GM19023 (cell line): ENCODE results near the gene TYSND1.
"Not testable (repeated sequence)": the region's sequence is repeated elsewhere in the genome, so short reads cannot be mapped to it uniquely, and the experiment has no call there.

Source experiments
- ATAC-seq: cut with Tn5 transposase; IDR thresholded peaks from one replicate; pipeline ENCODE4 v1.9.1; 2021; ENCODE audit warnings: mild to moderate bottlenecking, moderate library complexity; ENCODE audit not compliant: unreplicated experiment

TYSND1 gene

DNA sequence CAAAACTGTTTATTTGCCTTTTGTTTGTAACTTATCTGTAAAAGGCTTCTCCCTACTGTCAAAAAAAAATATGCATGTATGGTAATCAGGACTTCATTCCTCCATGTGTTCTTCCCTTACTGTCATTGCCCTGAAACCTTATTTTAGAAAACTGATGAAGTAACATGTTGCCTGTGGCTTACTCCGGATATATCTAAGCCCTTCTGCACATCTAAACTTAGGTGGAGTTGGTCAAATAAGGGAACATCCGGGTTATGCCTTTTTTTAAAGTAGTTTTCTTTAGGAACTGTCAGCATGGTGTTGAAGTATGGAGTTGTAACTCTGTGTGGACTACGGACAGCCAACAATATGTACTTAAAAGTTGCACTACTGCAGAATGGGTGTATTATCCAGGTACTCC is 17.7 kb upstream of the TYSND1 start:
- no peak for ATAC-seq

DNA sequence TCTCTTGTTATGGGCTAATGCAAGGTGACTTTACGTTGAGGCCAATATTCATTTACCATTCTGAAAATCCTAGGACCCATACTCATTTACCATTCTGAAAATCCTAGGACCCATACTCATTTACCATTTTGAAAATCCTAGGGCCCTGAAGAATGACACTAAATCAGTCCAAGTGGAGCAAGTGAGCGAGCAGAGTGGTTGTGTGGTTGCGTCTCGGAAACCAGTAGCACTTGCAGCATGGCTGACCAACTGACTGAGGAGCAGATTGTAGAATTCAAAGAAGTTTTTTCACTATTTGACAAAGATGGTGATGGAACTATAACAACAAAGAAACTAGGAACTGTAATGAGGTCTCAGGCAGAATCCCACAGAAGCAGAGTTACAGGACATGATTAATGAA is 16.9 kb upstream of the TYSND1 start:
- no peak for ATAC-seq

DNA sequence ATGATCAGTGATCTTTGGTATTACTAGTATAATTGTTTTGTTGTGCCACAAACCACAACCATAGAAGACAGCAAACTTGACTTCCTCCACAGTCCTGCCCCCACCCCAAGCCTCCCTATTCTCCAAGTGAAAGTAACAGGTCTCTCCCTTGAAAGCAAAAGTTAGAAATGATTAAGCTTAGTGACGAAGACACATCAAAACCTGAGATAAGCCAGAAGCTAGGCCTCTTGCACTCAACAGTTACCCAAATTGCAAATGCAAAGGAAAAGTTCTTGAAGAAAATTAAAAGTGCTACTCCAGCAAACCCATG is 16.3 kb upstream of the TYSND1 start:
- peak; percentile 54 for ATAC-seq

DNA sequence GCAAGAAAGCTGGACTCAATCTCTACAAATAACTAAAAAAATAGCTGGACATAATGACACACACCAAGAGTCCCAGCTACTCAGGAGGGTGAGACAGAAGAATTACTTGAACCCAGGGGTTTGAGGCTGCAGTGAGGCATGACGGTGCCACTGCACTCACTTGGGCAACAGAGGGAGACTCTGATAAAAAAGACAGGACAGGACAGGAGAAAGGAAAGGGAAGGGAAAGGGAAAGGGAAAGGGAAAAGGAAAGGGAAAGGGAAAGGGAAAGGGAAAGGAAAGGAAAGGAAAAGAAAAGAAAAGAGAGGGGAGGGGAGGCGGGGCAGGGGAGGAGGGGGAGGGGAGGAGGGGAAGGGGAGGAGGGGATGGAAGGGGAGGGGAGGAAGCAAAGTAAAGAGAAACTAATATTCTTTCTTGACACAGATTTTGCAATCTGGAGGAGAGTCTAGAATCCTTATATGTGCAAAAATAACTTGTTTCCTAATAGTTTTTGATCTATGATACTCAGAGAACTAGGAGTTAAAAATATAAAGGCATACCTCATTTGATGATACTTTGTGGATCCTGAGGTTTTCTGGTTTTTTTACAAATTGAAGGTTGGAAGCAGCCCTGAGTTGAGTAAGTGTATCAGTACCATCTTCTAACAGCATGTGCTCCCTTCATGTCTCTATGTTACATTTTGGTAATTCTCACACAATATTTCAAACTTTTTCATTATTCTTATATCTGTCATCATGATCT is 15.8 kb upstream of the TYSND1 start:
- no peak for ATAC-seq

DNA sequence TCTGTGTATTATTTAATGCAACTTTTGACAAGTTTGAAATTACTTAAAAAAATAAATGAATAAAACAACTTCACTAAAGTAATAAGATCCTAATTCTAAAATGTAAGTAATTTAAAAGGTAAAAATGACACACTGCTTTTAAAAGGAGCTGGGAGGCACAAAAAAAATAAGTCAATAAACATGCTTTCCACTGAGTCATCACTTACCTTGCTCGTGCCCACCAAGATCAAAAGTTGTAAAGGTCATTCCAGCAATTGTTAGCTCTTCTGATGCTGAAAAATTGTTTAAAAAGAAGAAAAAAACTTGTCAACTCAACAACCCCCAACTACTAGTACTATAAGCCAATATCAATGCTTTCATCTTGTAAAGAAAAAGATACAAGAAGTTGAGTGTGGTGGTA is 14.3 kb upstream of the TYSND1 start:
- ATAC-seq, result no peak

GRCh38 chr10:70159366-70159765 is 12.9 kb upstream of the TYSND1 start:
- ATAC-seq, result not testable (repeated sequence)

- ATAC-seq, result no peak
Observed at GRCh38 chr10:70158113-70158512, 11.6 kb upstream of the TYSND1 start.

- no peak for ATAC-seq
Observed at GRCh38 chr10:70155255-70155838, 8.8 kb upstream of the TYSND1 start.

- ATAC-seq, result no peak
Observed at GRCh38 chr10:70148516-70148915, 2.0 kb upstream of the TYSND1 start.

- ATAC-seq, result no peak
Observed at GRCh38 chr10:70147259-70147625, 742 bp upstream of the TYSND1 start.

- peak; percentile 59 for ATAC-seq
Observed at GRCh38 chr10:70145666-70146488, 623 bp downstream of the TYSND1 start.

GRCh38 chr10:70145166-70145665 is 1.3 kb downstream of the TYSND1 start:
- ATAC-seq, result peak; percentile 6

DNA sequence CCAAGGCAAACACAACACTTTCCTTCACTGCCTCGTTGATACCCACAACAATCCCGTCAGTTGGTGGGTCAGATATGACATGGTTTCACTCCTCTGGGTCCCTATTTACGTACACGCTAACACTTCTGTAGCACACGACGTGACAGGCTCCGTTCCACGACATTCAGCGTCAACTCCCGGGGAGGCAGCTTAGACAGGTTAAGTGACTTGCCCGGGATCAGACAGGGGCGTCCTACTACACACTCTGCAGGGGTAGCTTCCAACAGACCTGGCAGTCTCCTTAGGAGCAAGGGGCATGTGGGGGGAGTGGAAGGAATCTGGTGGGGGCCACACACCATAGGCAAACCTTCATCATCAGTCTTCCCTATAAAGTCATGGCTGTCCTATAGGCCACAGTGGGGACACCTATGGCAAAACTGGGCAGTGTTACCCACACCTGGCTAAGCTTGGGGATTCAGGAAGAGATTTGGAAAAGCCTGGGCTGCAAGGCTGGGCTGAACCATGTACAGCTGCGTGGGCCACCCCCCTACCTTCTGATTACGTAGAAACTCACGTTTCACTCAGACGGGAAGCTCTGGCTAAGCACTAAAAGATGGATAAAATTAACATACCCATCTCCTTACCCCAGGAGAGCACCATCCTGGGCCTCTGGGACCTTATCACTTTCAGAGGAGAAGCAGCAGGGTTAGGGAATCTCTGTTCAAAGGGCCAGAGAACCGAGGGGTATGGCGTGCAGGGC is 2.0 kb downstream of the TYSND1 start:
- ATAC-seq, result no peak

DNA sequence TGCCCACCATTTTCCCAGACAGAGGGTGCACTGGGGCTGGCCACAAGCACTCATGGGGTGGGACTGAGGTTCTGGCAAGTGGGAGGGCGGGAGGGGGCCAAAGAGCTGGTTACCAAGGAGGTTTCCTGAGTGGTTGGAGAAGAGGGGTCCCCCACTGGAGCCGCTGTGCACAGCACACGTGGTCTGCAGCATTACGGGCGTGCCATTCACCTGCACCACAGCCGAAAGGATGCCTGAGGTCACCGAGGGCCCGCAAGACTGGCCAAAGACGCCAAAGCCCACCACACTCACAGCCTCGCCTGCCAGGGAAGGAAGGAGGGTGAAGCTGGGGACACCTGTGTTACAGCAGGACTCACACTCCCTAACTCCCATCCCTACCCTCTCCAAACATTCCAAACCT is 3.9 kb downstream of the TYSND1 start:
- ATAC-seq, result no peak

DNA sequence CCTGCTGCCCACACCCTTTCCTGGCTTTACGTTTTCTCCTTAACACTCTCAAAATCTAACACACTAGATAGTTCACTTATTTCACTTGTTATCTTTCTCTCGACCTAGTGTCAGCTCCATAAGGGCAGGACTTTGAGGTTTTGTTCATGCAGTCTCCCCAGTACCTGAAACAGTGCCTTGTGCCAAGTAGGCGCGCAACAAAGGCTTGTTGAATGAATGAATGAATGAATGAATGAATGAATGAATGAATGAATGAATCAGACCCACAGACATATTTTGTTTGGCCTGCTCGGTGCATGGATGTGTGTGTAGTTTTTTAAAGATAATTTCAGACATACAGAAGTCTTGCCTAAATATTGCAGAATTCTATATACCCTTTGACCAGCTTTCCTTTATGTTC is 6.2 kb downstream of the TYSND1 start:
- ATAC-seq, result no peak

- no peak for ATAC-seq
Observed at GRCh38 chr10:70139997-70140250, 6.6 kb downstream of the TYSND1 start.

DNA sequence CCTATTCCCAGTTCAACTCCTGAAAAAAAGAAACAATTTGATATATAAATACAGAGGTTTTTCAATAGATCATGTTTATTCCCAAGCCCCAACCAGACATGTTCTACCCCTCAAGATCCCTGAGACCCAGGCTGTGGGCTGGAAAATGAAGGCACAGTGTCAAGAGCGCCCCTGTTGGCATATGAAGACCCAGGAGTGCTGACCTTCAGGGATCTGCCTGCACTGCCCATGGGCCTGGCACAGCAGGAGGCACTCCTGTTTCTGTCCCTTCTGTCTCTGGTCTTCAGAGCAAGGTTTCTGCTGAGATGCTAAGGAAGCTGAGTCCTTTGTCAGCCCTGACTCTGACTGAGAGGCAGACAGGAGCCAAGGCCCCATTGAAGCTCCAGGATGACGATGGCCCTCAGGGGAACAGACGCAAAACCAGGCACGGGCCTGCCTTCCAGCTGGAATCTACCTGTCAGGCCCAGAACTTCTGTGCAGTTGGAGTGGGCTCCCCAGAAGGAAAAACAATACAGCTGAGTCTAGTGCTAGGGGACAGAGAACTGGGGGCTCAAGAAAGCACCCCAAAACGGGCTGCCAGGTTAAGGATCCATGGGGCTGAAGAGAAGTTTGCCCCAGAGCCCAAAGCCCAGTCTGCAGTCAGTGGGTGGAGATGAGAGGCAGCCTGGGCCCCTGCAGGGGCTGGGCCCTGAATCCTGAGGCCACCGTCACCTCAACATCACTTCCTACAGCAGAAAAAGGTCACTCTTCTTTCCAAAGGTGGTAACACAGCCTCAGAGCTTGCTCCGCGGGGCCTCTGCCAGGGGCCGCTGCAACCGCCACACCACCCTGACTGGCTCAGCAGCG is 7.1 kb downstream of the TYSND1 start:
- ATAC-seq, result no peak

GRCh38 chr10:70137927-70138883 is 8.3 kb downstream of the TYSND1 start:
- ATAC-seq, result no peak

DNA sequence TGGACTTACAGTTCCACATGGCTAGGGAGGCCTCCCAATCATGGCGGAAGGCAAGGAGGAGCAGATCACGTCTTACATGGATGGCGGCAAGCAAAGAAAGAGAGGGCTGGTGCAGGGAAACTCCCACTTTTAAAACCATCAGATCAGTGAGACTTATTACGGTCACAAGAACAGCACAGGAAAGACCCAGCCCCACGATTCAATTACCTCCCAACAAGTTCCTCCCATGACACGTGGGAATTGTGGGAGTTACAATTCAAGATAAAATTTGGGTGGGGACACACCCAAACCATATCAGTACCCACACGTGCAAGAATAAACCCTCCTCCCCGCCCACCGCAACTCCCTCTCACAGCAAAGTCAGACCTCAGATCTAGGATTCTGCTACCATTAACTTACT is 9.4 kb downstream of the TYSND1 start:
- ATAC-seq, result no peak

- ATAC-seq, result no peak
Observed at GRCh38 chr10:70135684-70136083, 10.8 kb downstream of the TYSND1 start.
